Right cardiac atrium (tissue), 5 donors: ENCODE results near the gene TENT5D. TPM values are rescaled to one million over a fixed set of nuclear protein-coding genes. Genes with fewer than 3 reads are reported as not detected.

ENCODE experiments used
- ATAC-seq, 2 donors: fragments of 200-7000 bp; cut with Tn5 transposase; one replicate each; pipeline versions ENCODE4 v1.8.0 to v1.9.1; 2020; ENCODE audit warnings: moderate library complexity in 2 of 2, mild to moderate bottlenecking in 1 of 2
- DNase-seq, 3 donors: peaks; one replicate each; pipeline ENCODE4 v3.0.0-alpha.2; 2020
- H3K27ac ChIP-seq: one replicate; pipeline ENCODE4 v1.5.1; 2013; ENCODE audit warnings: mild to moderate bottlenecking, low read length, control low read depth, moderate library complexity
- H3K27me3 ChIP-seq: one replicate; pipeline ENCODE4 v1.6.1; 2013; ENCODE audit not compliant: control insufficient read depth, insufficient read depth
- H3K4me1 ChIP-seq: one replicate; pipeline ENCODE4 v1.6.1; 2013; ENCODE audit warnings: low read length; ENCODE audit not compliant: control insufficient read depth, insufficient read depth
- H3K4me3 ChIP-seq: one replicate; pipeline ENCODE4 v1.5.1; 2013; ENCODE audit warnings: low read length, control low read depth
- H3K9me3 ChIP-seq: one replicate; pipeline ENCODE4 v1.6.1; 2013; ENCODE audit warnings: low read length; ENCODE audit not compliant: control insufficient read depth
- WGBS: extraction: QIAGEN DNeasy Blood & Tissue Kit; methylation state at CpG from one replicate; pipeline ENCODE4 v1.1.7; 2013; 5-methylcytosine and 5-hydroxymethylcytosine counted together
- intact Hi-C, 4 donors: fragments of 100-400 bp; cut with DNase I; formaldehyde crosslinking; loops; one replicate each; pipeline versions ENCODE4 v1.11.0 to v1.14.0; 2022 to 2023
- polyA plus RNA-seq: library from polyadenylated mRNA; stranded (reverse); fragments of 200-250 nt; gene quantifications from one replicate; pipeline ENCODE4 v1.2.3, GENCODE V29; 2013
- total RNA-seq, 4 donors: library from RNA; stranded (reverse); fragmentation: NEBNext Ultra II Directional; extraction: Animal tissue kit (Norgen Biotek cat#: 25700); gene quantifications; one replicate each; pipeline ENCODE4 v1.2.1, GENCODE V29; 2021
- donor health status: healthy with polysubstance abuse.
- donor health status: DM: no; HTN: yes; CAD: no.
- donor health status: DM: no; HTN: no; CAD: no.
- donor health status: DM: no; HTN: yes; CAD: no; lungs with severe emphysema.
- donor health status: DM: yes; HTN: yes; CAD: no.

Gene TENT5D
- total and polyA plus RNA-seq, 5 donors, result not detected

DNA sequence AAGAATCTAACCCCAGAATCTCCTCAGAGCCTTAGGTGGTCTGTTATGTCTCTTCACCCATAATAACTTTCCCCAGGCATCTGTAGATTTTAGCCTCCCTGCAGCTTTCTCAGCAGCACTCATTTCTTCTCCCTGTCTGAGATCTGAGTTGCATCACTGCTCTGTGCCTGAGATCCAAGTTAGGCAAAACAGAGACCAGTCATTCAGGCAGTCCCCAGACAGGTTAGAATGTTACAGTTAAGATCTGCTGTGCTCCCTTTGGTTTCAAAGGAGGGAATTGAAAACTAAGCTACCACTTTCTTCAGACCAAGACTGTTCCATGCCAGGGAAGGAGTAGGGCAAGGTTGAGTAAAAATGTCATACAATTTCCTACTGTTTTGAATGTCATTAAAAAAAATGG, 65.3 kb downstream of the TENT5D start:
- no peak for ATAC-seq
- intact Hi-C loops, result no loop called here
- DNase-seq, result no peak
- Histone ChIP-seq H3K27me3 (no peaks in the 10 kb centered on the region), H3K27ac (no peak overlapping the region), H3K4me1 (no peaks in the 10 kb centered on the region), H3K4me3 (no peak overlapping the region), H3K9me3 (no peaks in the 10 kb centered on the region)

DNA sequence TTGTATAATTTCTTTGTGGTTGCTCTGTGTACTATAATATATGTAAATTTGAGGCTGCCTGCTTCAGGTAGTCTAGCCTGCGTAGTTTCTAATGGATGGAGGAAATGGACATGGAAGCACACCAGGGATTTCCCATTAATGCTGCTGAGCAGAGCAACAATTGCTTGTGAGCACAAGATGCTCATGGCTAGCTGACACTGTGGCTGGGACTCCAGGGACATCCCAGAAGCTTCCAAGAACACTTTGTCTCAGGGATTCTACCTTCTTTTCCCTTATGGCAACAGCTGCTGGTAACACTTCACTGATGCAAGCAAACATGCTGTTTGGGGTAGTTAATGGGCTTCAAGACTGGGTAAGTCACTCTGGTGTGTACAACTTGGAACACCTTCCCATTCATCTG, 66.1 kb downstream of the TENT5D start:
- no peaks in the 10 kb centered on the region for H3K9me3 ChIP-seq
- WGBS, result 69% methylated on average over 1 of the region's 1 CpG
- no peak overlapping the region for H3K4me3 ChIP-seq
- no peak overlapping the region for H3K27ac ChIP-seq
- H3K4me1 ChIP-seq, result no peaks in the 10 kb centered on the region
- DNase-seq (no peak), ATAC-seq (no peak)
- no peaks in the 10 kb centered on the region for H3K27me3 ChIP-seq
- intact Hi-C loops, result no loop called here

DNA sequence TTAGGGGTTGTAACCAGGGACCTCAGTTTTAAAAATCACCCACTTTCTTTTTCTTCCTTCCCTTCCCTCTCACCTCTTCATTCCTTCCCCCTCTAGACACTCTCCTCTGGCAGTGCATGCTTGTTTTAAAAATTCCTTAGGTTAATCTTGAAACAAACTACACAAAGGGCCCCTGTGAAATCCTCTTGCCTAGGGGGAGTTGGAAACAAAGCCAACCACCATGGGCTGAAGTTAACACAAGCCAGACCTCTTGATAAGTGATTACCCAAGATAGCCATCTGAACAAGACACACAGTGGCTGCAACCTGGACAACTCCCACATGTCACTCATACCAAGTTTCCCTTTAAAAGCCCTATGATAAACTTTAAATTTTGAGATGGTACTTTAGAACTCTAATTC, 68.9 kb downstream of the TENT5D start:
- H3K27ac ChIP-seq, result no peak overlapping the region
- no peaks in the 10 kb centered on the region for H3K4me1 ChIP-seq
- H3K27me3 ChIP-seq, result no peaks in the 10 kb centered on the region
- H3K9me3 ChIP-seq, result no peaks in the 10 kb centered on the region
- ATAC-seq, result no peak
- no peak overlapping the region for H3K4me3 ChIP-seq
- DNase-seq, result no peak
- intact Hi-C loops, result no loop called here
